NCI-H146 treated with DMSO at 0.1 percent for 48 hours (cell line): ENCODE data around the gene ZNF780B.

ENCODE experiments used
- DNase-seq: peaks from one replicate; lab custom pipeline; 2025; ENCODE audit not compliant: unreplicated experiment; lab: John Stamatoyannopoulos, UW

ZNF780B gene

GRCh38 chr19:40055832-40056504 is at the start of gene ZNF780B:
Gene ZNF780B, minus strand, starts transcription at chr19:40056231. Its CDS starts 5,899 bp downstream, at chr19:40050332.
- DNase-seq: peak; percentile 63

- no peak for DNase-seq
Observed at GRCh38 chr19:40104754-40105153, 48.7 kb upstream of the ZNF780B start.

- DNase-seq: no peak
Observed at GRCh38 chr19:40103600-40103999, 47.6 kb upstream of the ZNF780B start.

- no peak for DNase-seq
Observed at GRCh38 chr19:40101813-40102212, 45.8 kb upstream of the ZNF780B start.

DNA sequence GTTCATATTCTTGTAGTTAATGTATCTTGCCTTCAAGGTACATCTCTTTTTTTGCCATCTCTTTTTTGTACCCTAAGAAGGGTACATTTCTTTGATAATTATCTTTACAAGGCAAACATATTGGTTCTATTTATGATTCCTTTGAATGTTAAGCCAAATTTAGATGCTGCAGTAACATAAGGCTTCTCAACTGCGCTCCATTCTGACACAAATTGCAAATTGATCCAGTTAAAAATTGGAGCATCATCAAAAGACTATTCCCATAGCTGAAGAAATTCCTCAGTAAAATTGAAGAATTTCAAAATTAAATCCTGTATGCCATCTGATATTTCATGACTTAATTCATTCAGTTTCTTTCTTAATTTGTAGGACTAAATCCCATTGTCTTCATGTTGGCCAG is 37.4 kb upstream of the ZNF780B start:
- no peak for DNase-seq

GRCh38 chr19:40091205-40092129 is 35.4 kb upstream of the ZNF780B start:
- no peak for DNase-seq

GRCh38 chr19:40090241-40091204 is 34.5 kb upstream of the ZNF780B start, which contains the start of gene ZNF780A:
Gene ZNF780A, minus strand, starts transcription at chr19:40090943. Its CDS starts 6,190 bp downstream, at chr19:40084753.
- DNase-seq: peak; percentile 75

- no peak for DNase-seq
Observed at GRCh38 chr19:40089462-40089861, 33.4 kb upstream of the ZNF780B start.

- no peak for DNase-seq
Observed at GRCh38 chr19:40088299-40089047, 32.4 kb upstream of the ZNF780B start.

DNA sequence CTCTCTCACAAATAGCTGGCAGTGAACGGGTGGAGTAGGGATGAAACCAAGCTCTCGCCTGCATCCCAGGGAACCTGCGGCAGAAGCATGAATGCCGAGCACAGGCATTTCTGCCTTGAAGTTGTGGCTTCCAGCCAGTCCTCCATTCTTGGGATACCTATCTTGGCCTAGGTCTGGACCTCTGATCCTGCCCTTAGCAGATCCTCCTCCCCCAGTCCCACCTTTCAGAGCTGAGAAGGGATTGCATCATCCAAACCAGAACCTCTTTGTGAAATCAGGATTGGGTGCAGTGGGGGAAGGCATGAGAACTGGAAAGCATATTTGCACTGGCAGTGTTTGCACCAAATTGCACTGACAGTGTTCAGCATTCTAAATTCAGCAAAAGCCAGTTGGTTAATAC is 28.9 kb upstream of the ZNF780B start:
- DNase-seq: no peak

DNA sequence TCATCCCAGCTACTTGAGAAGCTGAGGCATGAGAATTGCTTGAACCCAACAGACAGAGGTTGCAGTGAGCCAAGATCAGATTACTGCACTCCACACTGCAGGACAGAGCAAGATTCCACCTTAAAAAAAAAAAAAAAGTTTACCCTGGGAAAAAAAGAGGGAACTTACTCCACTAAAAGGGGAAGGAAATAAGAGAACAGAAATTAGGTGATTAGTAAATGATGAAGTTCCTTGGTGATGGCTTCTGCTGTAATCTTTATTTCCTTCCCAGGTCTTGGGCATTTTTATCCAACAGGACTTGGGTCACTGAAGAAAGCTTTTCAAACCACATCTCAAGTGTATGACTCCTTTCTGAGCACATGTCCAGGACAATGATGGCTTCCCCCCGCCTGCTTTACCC is 25.4 kb upstream of the ZNF780B start:
- DNase-seq: no peak

DNA sequence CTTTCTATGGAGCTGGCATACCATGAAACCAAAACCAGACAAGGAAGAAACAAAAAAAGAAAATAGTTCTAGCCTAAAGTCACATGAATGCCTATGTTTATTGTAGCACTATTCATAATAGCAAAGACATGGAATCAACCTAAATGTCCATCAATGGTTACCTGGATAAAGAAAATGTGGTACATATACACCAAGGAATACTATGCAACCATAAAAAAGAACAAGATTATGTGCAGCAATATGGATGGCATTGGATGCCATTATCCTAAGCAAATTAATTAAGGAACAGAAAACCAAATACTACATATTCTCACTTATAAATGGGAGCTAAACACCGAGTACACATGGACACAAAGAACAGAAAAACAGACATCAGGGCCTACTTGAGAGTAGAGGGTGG is 24.3 kb upstream of the ZNF780B start:
- no peak for DNase-seq

DNA sequence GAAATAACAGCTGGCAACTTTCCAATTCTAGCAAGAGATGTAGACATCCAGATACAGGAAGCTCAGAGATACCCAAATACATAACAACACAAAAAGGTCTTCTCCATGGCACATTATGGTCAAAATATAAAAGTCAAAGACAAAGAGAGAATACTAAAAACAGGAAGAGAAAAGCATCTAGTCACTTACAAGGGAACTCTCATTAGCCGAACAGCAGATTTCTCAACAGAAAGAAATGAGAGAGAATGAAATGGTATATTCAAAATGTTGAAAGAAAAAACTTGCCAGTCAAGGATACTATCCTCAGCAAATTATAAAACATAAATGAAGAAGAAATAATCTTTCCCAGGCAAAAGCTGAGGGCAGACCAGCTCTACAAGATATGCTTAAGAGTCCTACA is 22.3 kb upstream of the ZNF780B start:
- no peak for DNase-seq

GRCh38 chr19:40070058-40070457 is 14.0 kb upstream of the ZNF780B start:
- no peak for DNase-seq

DNA sequence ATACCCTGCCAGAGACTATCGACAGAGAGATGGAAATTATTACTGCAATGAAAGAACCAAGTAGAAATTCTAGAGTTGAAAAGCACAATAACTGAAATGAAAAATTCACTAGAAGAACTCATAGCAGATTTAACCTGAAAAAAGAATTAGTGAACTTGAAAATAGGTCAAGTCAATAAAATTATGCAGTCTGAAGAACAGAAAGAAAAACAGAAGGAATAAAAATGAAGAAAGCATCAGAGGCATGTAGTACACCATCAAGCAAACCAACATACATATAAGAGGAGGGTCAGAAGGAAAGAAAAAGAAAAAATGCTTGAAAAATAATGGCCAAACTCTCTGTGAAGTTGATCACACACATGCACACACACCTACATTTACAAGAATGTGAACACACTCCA is 3.6 kb upstream of the ZNF780B start:
- no peak for DNase-seq

DNA sequence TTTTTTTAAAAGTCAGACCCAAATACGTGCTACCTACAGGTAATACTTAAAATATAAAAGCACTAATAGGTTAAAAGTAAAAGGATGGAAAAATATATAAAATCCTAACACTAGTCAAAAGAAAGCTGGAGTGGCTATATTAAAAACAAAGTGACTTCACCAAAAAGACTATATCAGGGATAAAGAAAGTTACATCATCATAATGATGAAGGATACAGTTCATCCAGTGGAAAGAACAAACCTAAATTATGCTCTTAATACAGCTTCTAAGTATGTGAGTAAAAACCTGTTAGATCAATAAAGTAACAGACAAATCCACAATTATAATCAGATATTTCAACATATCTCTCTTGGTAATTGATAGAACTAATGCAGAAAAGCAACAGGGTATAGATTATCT is 1.1 kb upstream of the ZNF780B start:
- no peak for DNase-seq

DNA sequence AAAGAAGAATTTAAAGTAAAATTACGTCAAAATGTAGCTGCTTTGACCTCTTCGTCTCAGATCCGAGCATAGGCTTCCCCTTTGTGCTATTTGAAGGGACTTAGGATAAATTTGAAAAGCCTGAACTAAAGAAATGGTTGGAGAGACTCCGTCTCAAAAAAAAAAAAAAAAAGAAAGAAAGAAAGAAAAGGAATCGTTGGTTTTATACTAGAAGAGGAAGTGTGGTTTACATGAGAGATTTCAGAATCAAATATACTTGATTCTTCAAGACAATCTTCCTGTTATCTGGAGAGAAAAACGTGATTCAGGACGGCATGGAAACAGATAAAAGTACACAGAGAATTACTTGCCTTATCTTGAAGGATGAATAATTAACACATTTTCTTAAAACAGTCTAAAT is 474 bp upstream of the ZNF780B start:
- no peak for DNase-seq

DNA sequence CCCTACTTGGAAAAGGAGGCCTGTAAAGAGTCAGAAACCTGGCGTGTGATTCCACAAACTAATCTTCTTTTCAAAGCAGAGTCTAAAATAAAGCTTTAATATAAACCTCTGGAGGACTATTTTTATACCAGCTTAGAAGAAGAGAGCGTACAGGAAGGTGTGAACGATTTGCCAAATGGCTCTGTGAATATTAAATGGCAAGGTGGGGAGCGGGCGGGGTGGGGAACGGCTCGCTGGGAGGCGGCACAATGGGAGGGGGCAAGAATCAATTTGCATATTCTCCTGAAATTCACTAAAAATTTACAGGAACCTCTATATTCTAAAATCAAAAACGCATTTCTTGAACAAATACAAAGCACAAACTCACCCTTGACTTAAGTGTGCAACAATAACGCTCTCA is 982 bp downstream of the ZNF780B start:
- no peak for DNase-seq

GRCh38 chr19:40054632-40055031 is 1.4 kb downstream of the ZNF780B start:
- DNase-seq: no peak

DNA sequence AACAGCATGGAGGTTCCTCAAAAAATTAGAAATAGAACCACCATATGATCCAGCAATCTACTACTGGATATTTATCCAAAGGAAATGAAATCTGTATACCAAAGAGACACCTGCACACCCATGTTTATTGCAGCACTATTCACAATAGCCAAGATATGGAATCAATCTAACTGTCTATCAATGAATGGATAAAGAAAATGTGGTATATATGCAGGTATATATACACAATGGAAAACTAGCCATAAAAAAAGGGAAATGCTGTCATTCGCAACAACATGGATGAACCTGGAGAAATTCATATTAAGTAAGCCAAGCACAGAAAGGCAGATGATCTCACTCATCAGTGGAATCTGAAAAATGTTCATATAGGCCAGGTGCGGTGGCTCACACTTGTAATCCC is 2.5 kb downstream of the ZNF780B start:
- no peak for DNase-seq
